K562 (cell line): ENCODE measurements around the gene OR7G1. TPM values are rescaled to one million over a fixed set of nuclear protein-coding genes. Genes with fewer than 3 reads are reported as not detected.

Source experiments
- ARID1B ChIP-seq: fragments of 450-650 bp; IDR thresholded peaks from 2 replicates; pipeline ENCODE4 v1.6.1; 2016; ENCODE audit warnings: antibody characterized with exemption, mild to moderate bottlenecking, inconsistent platforms
- CHD2 ChIP-seq: IDR thresholded peaks from 2 replicates; pipeline ENCODE4 v1.6.1; 2011; ENCODE audit warnings: low read depth, low read length
- EWSR1 ChIP-seq: fragments of 450-650 bp; IDR thresholded peaks from 2 replicates; pipeline ENCODE4 v1.6.1; 2018; ENCODE audit warnings: borderline replicate concordance, mild to moderate bottlenecking, low read depth, moderate library complexity; ENCODE audit not compliant: partially characterized antibody
- FOSL1 ChIP-seq: fragments of 200-800 bp; sonication (Bioruptor generic); conservative IDR thresholded peaks from 2 replicates; pipeline ENCODE4 v1.6.1; 2016; ENCODE audit warnings: missing genetic modification characterization, missing compliant biosample characterization
- FOXK1 ChIP-seq: sonication (generic); formaldehyde crosslinking; IDR thresholded peaks from 2 replicates; pipeline ENCODE4 v1.8.0; 2022; ENCODE audit warnings: missing genetic modification reagents, mild to moderate bottlenecking, borderline replicate concordance
- GABPB2 ChIP-seq: fragments of 250-450 bp; sonication (Bioruptor Pico); conservative IDR thresholded peaks from 2 replicates; pipeline ENCODE4 v1.5.1; 2021; ENCODE audit warnings: mild to moderate bottlenecking
- MYBL2 ChIP-seq, 2 experiments: fragments of 450-650 bp in 1 of 2; sonication (generic) in 1 of 2; formaldehyde crosslinking in 1 of 2; IDR thresholded peaks; 2 replicates each; pipeline versions ENCODE4 v1.6.1 to v1.8.1; 2017 to 2022; ENCODE audit warnings: borderline replicate concordance in 1 of 2, inconsistent platforms in 1 of 2, low read depth in 1 of 2, mild to moderate bottlenecking in 1 of 2, missing genetic modification reagents in 1 of 2, moderate library complexity in 1 of 2
- NELFE ChIP-seq: IDR thresholded peaks from 2 replicates; pipeline ENCODE4 v1.6.1; 2011; ENCODE audit warnings: mild to moderate bottlenecking; ENCODE audit not compliant: insufficient read depth, insufficient read length
- POLR2A ChIP-seq: fragments of 450-650 bp; conservative IDR thresholded peaks from 2 replicates; pipeline ENCODE4 v1.6.1; 2016
- SMAD1 ChIP-seq: fragments of 150-350 bp; IDR thresholded peaks from 2 replicates; pipeline ENCODE4 v1.6.1; 2014; ENCODE audit warnings: low read length, low read depth; ENCODE audit not compliant: partially characterized antibody
- SREBF2 ChIP-seq: sonication (generic); formaldehyde crosslinking; IDR thresholded peaks from 2 replicates; pipeline ENCODE4 v1.4.0; 2020; ENCODE audit warnings: mild to moderate bottlenecking, missing genetic modification reagents
- TAF15 ChIP-seq: fragments of 200-400 bp; formaldehyde crosslinking; IDR thresholded peaks from 2 replicates; pipeline ENCODE4 v1.6.1; 2017; ENCODE audit warnings: mild to moderate bottlenecking, low read depth, low read length, moderate library complexity
- TEAD4 ChIP-seq, 2 experiments: sonication (generic) in 1 of 2; formaldehyde crosslinking in 1 of 2; IDR thresholded peaks; 2 replicates each; pipeline versions ENCODE4 v1.6.1 to v1.8.0; 2012 to 2022; ENCODE audit warnings: borderline replicate concordance in 1 of 2, inconsistent platforms in 1 of 2, low read length in 1 of 2, mild to moderate bottlenecking in 1 of 2, missing genetic modification reagents in 1 of 2
- ZBTB11 ChIP-seq, 3 experiments: fragments of 200-800 bp in 1 of 3; fragments of 250-450 bp in 1 of 3; fragments of 450-650 bp in 1 of 3; sonication (Bioruptor Pico) in 1 of 3; sonication (Bioruptor generic) in 1 of 3; formaldehyde crosslinking in 1 of 3; IDR thresholded peaks; 2 replicates each; pipeline versions ENCODE4 v1.6.1 to v1.8.0; 2016 to 2022; ENCODE audit warnings: mild to moderate bottlenecking in 2 of 3, missing genetic modification characterization in 2 of 3, missing compliant biosample characterization in 1 of 3, moderate library complexity in 1 of 3
- ZNF165 ChIP-seq: fragments of 250-450 bp; sonication (Bioruptor Pico); IDR thresholded peaks from 2 replicates; pipeline ENCODE4 v1.4.0; 2020; ENCODE audit warnings: borderline replicate concordance
- ZNF644 ChIP-seq: fragments of 200-800 bp; sonication (Bioruptor generic); IDR thresholded peaks from 2 replicates; pipeline ENCODE4 v1.6.1; 2016; ENCODE audit warnings: low read depth, missing genetic modification characterization, missing compliant biosample characterization
- polyA plus RNA-seq, 8 experiments: library from polyadenylated mRNA; depleted of rRNA in 4 of 8; stranded (reverse) in 5 of 8; unstranded in 3 of 8; fragments of >200 nt; fragmentation: Nextera tagmentation in 2 of 8; fragmentation: Illumina TruSeq in 1 of 8; extraction: Ambion mirVana in 2 of 8; extraction: Trizol in 1 of 8; gene quantifications; 2 replicates each; pipeline versions ENCODE4 v1.2.1 to v1.2.3, GENCODE V29; 2011 to 2014; ENCODE audit warnings: inconsistent platforms in 1 of 8, missing spikeins in 1 of 8
- total RNA-seq, 7 experiments: library from RNA; depleted of rRNA in 6 of 7; stranded (reverse); fragments of >200 nt in 6 of 7; fragmentation: Illumina TruSeq in 2 of 7; extraction: Trizol in 2 of 7; gene quantifications; 2 replicates each; pipeline versions ENCODE4 v1.2.1 to v1.2.3, GENCODE V29; 2011 to 2021; ENCODE audit warnings: low replicate concordance in 1 of 7
- TF ChIP-seq, protein P1 (sequence below), 2 experiments: fragments of 150-350 bp in 1 of 2; IDR thresholded peaks; 2 replicates each; pipeline ENCODE4 v1.6.1; 2012 to 2016; ENCODE audit warnings: low read depth in 2 of 2, low read length in 2 of 2, mild to moderate bottlenecking in 1 of 2, moderate library complexity in 1 of 2
- TF ChIP-seq, protein P2 (sequence below): fragments of 250-450 bp; sonication (Bioruptor Pico); IDR thresholded peaks from 2 replicates; pipeline ENCODE4 v1.4.0; 2020; ENCODE audit warnings: mild to moderate bottlenecking

OR7G1 gene
- total and polyA plus RNA-seq, 9 of the 15 experiments (the other 6 are each of a cell fraction or from before 2014, with no cell fraction given) = not detected

GRCh38 chr19:9140159-9140874 lies 24.8 kb upstream of the OR7G1 start, which contains the start of gene ZNF317 (continued):
- TF ChIP-seq, protein P1, sequence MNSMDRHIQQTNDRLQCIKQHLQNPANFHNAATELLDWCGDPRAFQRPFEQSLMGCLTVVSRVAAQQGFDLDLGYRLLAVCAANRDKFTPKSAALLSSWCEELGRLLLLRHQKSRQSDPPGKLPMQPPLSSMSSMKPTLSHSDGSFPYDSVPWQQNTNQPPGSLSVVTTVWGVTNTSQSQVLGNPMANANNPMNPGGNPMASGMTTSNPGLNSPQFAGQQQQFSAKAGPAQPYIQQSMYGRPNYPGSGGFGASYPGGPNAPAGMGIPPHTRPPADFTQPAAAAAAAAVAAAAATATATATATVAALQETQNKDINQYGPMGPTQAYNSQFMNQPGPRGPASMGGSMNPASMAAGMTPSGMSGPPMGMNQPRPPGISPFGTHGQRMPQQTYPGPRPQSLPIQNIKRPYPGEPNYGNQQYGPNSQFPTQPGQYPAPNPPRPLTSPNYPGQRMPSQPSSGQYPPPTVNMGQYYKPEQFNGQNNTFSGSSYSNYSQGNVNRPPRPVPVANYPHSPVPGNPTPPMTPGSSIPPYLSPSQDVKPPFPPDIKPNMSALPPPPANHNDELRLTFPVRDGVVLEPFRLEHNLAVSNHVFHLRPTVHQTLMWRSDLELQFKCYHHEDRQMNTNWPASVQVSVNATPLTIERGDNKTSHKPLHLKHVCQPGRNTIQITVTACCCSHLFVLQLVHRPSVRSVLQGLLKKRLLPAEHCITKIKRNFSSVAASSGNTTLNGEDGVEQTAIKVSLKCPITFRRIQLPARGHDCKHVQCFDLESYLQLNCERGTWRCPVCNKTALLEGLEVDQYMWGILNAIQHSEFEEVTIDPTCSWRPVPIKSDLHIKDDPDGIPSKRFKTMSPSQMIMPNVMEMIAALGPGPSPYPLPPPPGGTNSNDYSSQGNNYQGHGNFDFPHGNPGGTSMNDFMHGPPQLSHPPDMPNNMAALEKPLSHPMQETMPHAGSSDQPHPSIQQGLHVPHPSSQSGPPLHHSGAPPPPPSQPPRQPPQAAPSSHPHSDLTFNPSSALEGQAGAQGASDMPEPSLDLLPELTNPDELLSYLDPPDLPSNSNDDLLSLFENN (IDR thresholded peaks at IDR 0.05; ENCODE audit: low read depth in 2 of 2, low read length in 2 of 2) = no peak
- TF ChIP-seq SREBF2 (CRISPR knock-in tag) = no peak
- peak; percentile 98 for TF ChIP-seq CHD2
- peak in 1 of 3 experiments; percentile 64; a peak in 1 of 6 replicates for TF ChIP-seq ZBTB11 (CRISPR knock-in tag; IDR thresholded peaks at IDR 0.05)
- no peak for TF ChIP-seq ZNF165
- no peak for TF ChIP-seq GABPB2 (CRISPR knock-in tag)
- TF ChIP-seq ARID1B = no peak
- TF ChIP-seq FOXK1 = no peak
- no peak for TF ChIP-seq NELFE
- no peak for TF ChIP-seq TAF15
- 0 out of 2 replicates have a peak, but pooled peaks have one; percentile 9 for TF ChIP-seq TEAD4 (IDR thresholded peaks at IDR 0.05; ENCODE audit: low read length)
- TF ChIP-seq TEAD4 (CRISPR knock-in tag; IDR thresholded peaks at IDR 0.05; ENCODE audit: borderline replicate concordance) = no peak
- 0 out of 2 replicates have a peak, but pooled peaks have one; percentile 44 for TF ChIP-seq ZNF644 (tag)
- no peak for TF ChIP-seq FOSL1 (tag)
- peak; percentile 95 for TF ChIP-seq POLR2A
- TF ChIP-seq EWSR1 = no peak
- peak; percentile 67 for TF ChIP-seq SMAD1
- TF ChIP-seq, protein P2, sequence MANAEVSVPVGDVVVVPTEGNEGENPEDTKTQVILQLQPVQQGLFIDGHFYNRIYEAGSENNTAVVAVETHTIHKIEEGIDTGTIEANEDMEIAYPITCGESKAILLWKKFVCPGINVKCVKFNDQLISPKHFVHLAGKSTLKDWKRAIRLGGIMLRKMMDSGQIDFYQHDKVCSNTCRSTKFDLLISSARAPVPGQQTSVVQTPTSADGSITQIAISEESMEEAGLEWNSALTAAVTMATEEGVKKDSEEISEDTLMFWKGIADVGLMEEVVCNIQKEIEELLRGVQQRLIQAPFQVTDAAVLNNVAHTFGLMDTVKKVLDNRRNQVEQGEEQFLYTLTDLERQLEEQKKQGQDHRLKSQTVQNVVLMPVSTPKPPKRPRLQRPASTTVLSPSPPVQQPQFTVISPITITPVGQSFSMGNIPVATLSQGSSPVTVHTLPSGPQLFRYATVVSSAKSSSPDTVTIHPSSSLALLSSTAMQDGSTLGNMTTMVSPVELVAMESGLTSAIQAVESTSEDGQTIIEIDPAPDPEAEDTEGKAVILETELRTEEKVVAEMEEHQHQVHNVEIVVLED = peak; percentile 75
- no peak for TF ChIP-seq MYBL2 (IDR thresholded peaks at IDR 0.05; ENCODE audit: low read depth)
- no peak for TF ChIP-seq MYBL2 (CRISPR knock-in tag; IDR thresholded peaks at IDR 0.05; ENCODE audit: borderline replicate concordance)
